ENCODE measurements around the gene TTC7B. TPM values are rescaled to one million over a fixed set of nuclear protein-coding genes. Genes with fewer than 3 reads are reported as not detected.

TTC7B gene
- total and polyA plus RNA-seq, 9 of the 15 experiments (the other 6 are each of a cell fraction or from before 2014, with no cell fraction given), result 2.2 to 77.2 (median 36.7) TPM

GRCh38 chr14:90585106-90585505, 231.1 kb downstream of the TTC7B start:
- in situ Hi-C loops (cut with MboI), result no loop called here
- 83% methylated on average over 4 of the region's 8 CpGs for WGBS (ENCODE audit: insufficient coverage, low coverage, missing lambda C conversion rate)

GRCh38 chr14:90583916-90584605, 232.2 kb downstream of the TTC7B start:
- Histone ChIP-seq H3K27me3 (ENCODE audit: control insufficient read depth in 2 of 2, insufficient read depth in 2 of 2, low read length in 2 of 2) (no peaks in the 10 kb centered on the region), H3K9me1 (ENCODE audit: control insufficient read depth, insufficient read depth, low read length) (no peaks in the 10 kb centered on the region), H2AFZ (ENCODE audit: low read depth, low read length) (no peak overlapping the region), H3K4me3 (no peak overlapping the region), H4K20me1 (replicated peaks; ENCODE audit: control insufficient read depth, insufficient read depth, low read length) (no peaks in the 10 kb centered on the region), H3K79me2 (ENCODE audit: control insufficient read depth, insufficient read depth, low read length) (no peaks in the 10 kb centered on the region), H3K9ac (ENCODE audit: insufficient read depth in 1 of 2, low read depth in 2 of 2, low read length in 2 of 2) (no peak overlapping the region; a peak in 1 of 4 replicates), H3K9me3 (replicated peaks; ENCODE audit: control insufficient read depth, insufficient read depth, low read depth, low read length) (no peaks in the 10 kb centered on the region), H3K27ac (ENCODE audit: extremely low read depth, low read depth, low read length) (no peak overlapping the region), H3K36me3 (ENCODE audit: control insufficient read depth, insufficient read depth, low read length) (peaks cover 5% of the 10 kb centered on the region; the same call in 1 of the 3 replicates), H3K4me2 (ENCODE audit: insufficient read depth, low read length) (no peak overlapping the region), H3K4me1 (replicated peaks in 1 of 2; ENCODE audit: control insufficient read depth in 2 of 2, insufficient read depth in 2 of 2, low read length in 2 of 2) (peaks cover 0 to 16% of the 10 kb centered on the region in 2 experiments; a peak in 3 of 5 replicates)
- ChIA-PET CTCF (ENCODE audit: low intra/inter-chr PET ratio) (no interaction called here), POLR2A (interaction anchor here (0.7 to 1.0 kb wide), 2 partner anchors 13 to 159 kb away, joined by 3 to 4 read pairs; no protein-coding TSS in a partner anchor)
- intact Hi-C loops (cut with micrococcal nuclease), result no loop called here
- WGBS (ENCODE audit: insufficient coverage, low coverage, missing lambda C conversion rate), result 83% methylated on average over 9 of the region's 12 CpGs
- ATAC-seq (no peak), FAIRE-seq (no peak), DNase-seq (ENCODE audit: extremely low read depth in 1 of 4, low spot score in 3 of 4) (no peak)
- no TSS peak for BruUV-seq (replicated peaks)
- in situ Hi-C loops (cut with MboI), result no loop called here
- TF ChIP-seq AFF1 (IDR thresholded peaks at IDR 0.05; ENCODE audit: low read depth in 1 of 2, partially characterized antibody in 2 of 2) (no peak), MYBL2 (IDR thresholded peaks at IDR 0.05; ENCODE audit: low read depth) (no peak), MYBL2 (CRISPR knock-in tag; IDR thresholded peaks at IDR 0.05; ENCODE audit: borderline replicate concordance) (no peak), NFATC3 (IDR thresholded peaks at IDR 0.05) (no peak), NR4A1 (CRISPR knock-in tag; IDR thresholded peaks at IDR 0.05) (no peak), NR4A1 (tag; IDR thresholded peaks at IDR 0.05) (no peak), BCOR (IDR thresholded peaks at IDR 0.05) (no peak)

More at GRCh38 chr14:90585106-90585505, 231.1 kb downstream of the TTC7B start:
- no peak overlapping the region for H3K9ac ChIP-seq (ENCODE audit: insufficient read depth in 1 of 2, low read depth in 2 of 2, low read length in 2 of 2)
- intact Hi-C loops (cut with micrococcal nuclease), result no loop called here
- CTCF ChIA-PET (ENCODE audit: low intra/inter-chr PET ratio), result no interaction called here
- FAIRE-seq (no peak), ATAC-seq (no peak), DNase-seq (ENCODE audit: extremely low read depth in 1 of 4, low spot score in 3 of 4) (no peak)
- BruUV-seq (replicated peaks), result no TSS peak
- peaks cover 0 to 10% of the 10 kb centered on the region in 2 experiments; a peak in 2 of 5 replicates for H3K4me1 ChIP-seq (replicated peaks in 1 of 2; ENCODE audit: control insufficient read depth in 2 of 2, insufficient read depth in 2 of 2, low read length in 2 of 2)
- no peak overlapping the region for H3K27ac ChIP-seq (ENCODE audit: extremely low read depth, low read depth, low read length)
- H4K20me1 ChIP-seq (replicated peaks; ENCODE audit: control insufficient read depth, insufficient read depth, low read length), result no peaks in the 10 kb centered on the region
- peaks cover 2% of the 10 kb centered on the region; the same call in 1 of the 3 replicates for H3K36me3 ChIP-seq (ENCODE audit: control insufficient read depth, insufficient read depth, low read length)
- H3K9me1 ChIP-seq (ENCODE audit: control insufficient read depth, insufficient read depth, low read length), result no peaks in the 10 kb centered on the region
- POLR2A ChIA-PET, result no interaction called here
- no peaks in the 10 kb centered on the region for H3K27me3 ChIP-seq (ENCODE audit: control insufficient read depth in 2 of 2, insufficient read depth in 2 of 2, low read length in 2 of 2)
- TF ChIP-seq PRMT5 (CRISPR knock-in tag; IDR thresholded peaks at IDR 0.05), result no peak
- no peak for TF ChIP-seq SRF (CRISPR knock-in tag; IDR thresholded peaks at IDR 0.05)
- TF ChIP-seq HMG20A (CRISPR knock-in tag; conservative IDR thresholded peaks at IDR 0.05), result no peak
- H2AFZ ChIP-seq (ENCODE audit: low read depth, low read length), result no peak overlapping the region
- H3K9me3 ChIP-seq (replicated peaks; ENCODE audit: control insufficient read depth, insufficient read depth, low read depth, low read length), result no peaks in the 10 kb centered on the region
- H3K4me2 ChIP-seq (ENCODE audit: insufficient read depth, low read length), result no peak overlapping the region
- no peaks in the 10 kb centered on the region for H3K79me2 ChIP-seq (ENCODE audit: control insufficient read depth, insufficient read depth, low read length)
- H3K4me3 ChIP-seq, result no peak overlapping the region

Data from K562 (cell line).